Heart right ventricle (tissue), 16 donors: ENCODE measurements around the gene WWOX. TPM values are rescaled to one million over a fixed set of nuclear protein-coding genes. Genes with fewer than 3 reads are reported as not detected.

ENCODE experiments used
- ATAC-seq, 8 donors: fragments of 200-7000 bp; cut with Tn5 transposase; one replicate each; pipeline ENCODE4 v1.9.1; 2020; ENCODE audit warnings: mild to moderate bottlenecking in 8 of 8, moderate library complexity in 8 of 8, moderate number of reproducible peaks in 1 of 8
- DNase-seq, 2 donors: peaks; one replicate each; pipeline ENCODE4 v3.0.0-alpha.2; 2020
- H3K27ac ChIP-seq, 10 donors: fragments of 200-600 bp; sonication (generic) in 2 of 10; one replicate each; pipeline versions ENCODE4 v1.5.0 to v1.8.0; 2020 to 2022; ENCODE audit warnings: mild to moderate bottlenecking in 3 of 10
- H3K27me3 ChIP-seq, 7 donors: fragments of 200-600 bp; one replicate each; pipeline ENCODE4 v1.8.0; 2021 to 2022; ENCODE audit warnings: mild to moderate bottlenecking in 2 of 7
- H3K36me3 ChIP-seq, 9 donors: fragments of 200-600 bp; sonication (generic) in 1 of 9; one replicate each; pipeline versions ENCODE4 v1.5.0 to v1.8.0; 2020 to 2022; ENCODE audit warnings: mild to moderate bottlenecking in 2 of 9
- H3K4me1 ChIP-seq, 9 donors: fragments of 200-600 bp; sonication (generic) in 1 of 9; one replicate each; pipeline versions ENCODE4 v1.5.0 to v1.8.0; 2020 to 2022; ENCODE audit warnings: mild to moderate bottlenecking in 4 of 9
- H3K4me3 ChIP-seq, 10 donors: fragments of 200-600 bp; sonication (generic) in 2 of 10; one replicate each; pipeline versions ENCODE4 v1.5.0 to v1.8.0; 2020 to 2022; ENCODE audit warnings: mild to moderate bottlenecking in 7 of 10, moderate library complexity in 2 of 10
- H3K9me3 ChIP-seq, 11 donors: fragments of 200-600 bp in 10 of 11; sonication (generic) in 2 of 11; one replicate each; pipeline versions ENCODE4 v1.5.0 to v1.8.0; 2013 to 2022; ENCODE audit warnings: mild to moderate bottlenecking in 2 of 11, control low read depth in 1 of 11, moderate library complexity in 1 of 11
- CTCF ChIP-seq, 9 donors: fragments of 200-600 bp; sonication (generic) in 2 of 9; IDR thresholded peaks; one replicate each; pipeline versions ENCODE4 v1.5.0 to v1.8.0; 2021 to 2022; ENCODE audit warnings: antibody characterized with exemption in 9 of 9, mild to moderate bottlenecking in 5 of 9, moderate library complexity in 1 of 9
- WGBS, 2 donors: extraction: QIAGEN DNeasy Blood & Tissue Kit; methylation state at CpG; one replicate each; pipeline ENCODE4 v1.1.7; 2013; ENCODE audit warnings: inconsistent platforms in 1 of 2; 5-methylcytosine and 5-hydroxymethylcytosine counted together
- intact Hi-C, 10 donors: fragments of 100-400 bp; cut with DNase I; formaldehyde crosslinking; loops; one replicate each; pipeline versions ENCODE4 v1.11.1 to v1.14.2; 2022
- polyA plus RNA-seq, 2 donors: library from polyadenylated mRNA; stranded (reverse); fragments of 200-250 nt; gene quantifications; one replicate each; pipeline ENCODE4 v1.2.3, GENCODE V29; 2013
- total RNA-seq, 10 donors: library from RNA; stranded (reverse); fragmentation: NEBNext Ultra II Directional in 3 of 10; extraction: Animal tissue kit (Norgen Biotek cat#: 25700) in 3 of 10; gene quantifications; one replicate each; pipeline versions ENCODE4 v1.2.1 to v1.2.4, GENCODE V29; 2021 to 2023
- donor health status: Arrhythmogenic right ventricular cardiomyopathy.
- donor health status: ischemic (EF 13 %, LVEDD 7.1; RV severe dilation, severe dysfunction).
- donor health status: healthy with polysubstance abuse.
- donor health status: DM: no; HTN: yes; CAD: no.
- donor health status: DM: no; HTN: no; CAD: no.
- donor health status: ischemic (EF 25% LVEDD 6.9; RV normal size, moderate dysfunction).
- donor health status: ischemic (EF 25% LVEDD 5.7; RV mildly dilated, moderate dysfunction).
- donor health status: healthy.
- donor health status: DM: yes; HTN: yes; CAD: no.
- donor health status: Ischemic cardiomyopathy.
- donor health status: ischemic (EF 35%, LVEDD 5.7; RV mildly dilated, moderate dysfunction).
- donor health status: nonischemic (EF 11% LVEDD 7.7; RV severe dilation, severe dysfunction).
- donor health status: DM: yes; HTN: yes; CAD: no.
- donor health status: PGD.
- donor health status: ischemic (EF 29% LVEDD 5.4; RV normal size, mild dysfunction).
- donor health status: nonischemic (EF 23%, LVEDD 6.1; RV moderate dilation, normal function).

Gene WWOX
- total and polyA plus RNA-seq, 12 donors, result 4.9 to 15.0 (median 9.9) TPM

- intact Hi-C loops, result loop anchor here in 3 of 10 donors (5.0 to 10.0 kb wide), 2 partner anchors 682 to 685 kb away; partner anchors contain the start of gene MAF (in 3 of the 3)
- H3K4me1 ChIP-seq, result no peaks in the 10 kb centered on the region
- H3K36me3 ChIP-seq, result no peaks in the 10 kb centered on the region
- no peak overlapping the region for H3K27ac ChIP-seq
- H3K27me3 ChIP-seq, result no peaks in the 10 kb centered on the region
- no peak for TF ChIP-seq CTCF (IDR thresholded peaks at IDR 0.05)
- no peak overlapping the region for H3K4me3 ChIP-seq
- ATAC-seq (no peak), DNase-seq (no peak)
- peaks cover 0 to 21% (median 11%) of the 10 kb centered on the region in 11 donors for H3K9me3 ChIP-seq
- 79 to 89% methylated on average over 8 of the region's 8 CpGs for WGBS, 2 donors
These were observed 820.4 kb downstream of the WWOX start for GRCh38 chr16:78919852-78920251.

- WGBS, 2 donors, result 60 to 65% methylated on average over 3 of the region's 3 CpGs
- intact Hi-C loops, result loop anchor here in 3 of 10 donors (5.0 to 10.0 kb wide), 2 partner anchors 682 to 684 kb away; partner anchors contain the start of gene MAF (in 3 of the 3)
- Histone ChIP-seq H3K9me3 (peaks cover 0 to 21% (median 11%) of the 10 kb centered on the region in 11 donors), H3K27ac (no peak overlapping the region), H3K4me3 (no peak overlapping the region), H3K4me1 (no peaks in the 10 kb centered on the region), H3K27me3 (no peaks in the 10 kb centered on the region), H3K36me3 (no peaks in the 10 kb centered on the region)
- no peak for TF ChIP-seq CTCF (IDR thresholded peaks at IDR 0.05)
- DNase-seq (no peak), ATAC-seq (no peak)
These were observed 821.2 kb downstream of the WWOX start for GRCh38 chr16:78920621-78921020.

GRCh38 chr16:78925083-78925767 is 825.8 kb downstream of the WWOX start:
- H3K4me3 ChIP-seq, result no peak overlapping the region
- no peaks in the 10 kb centered on the region for H3K36me3 ChIP-seq
- H3K4me1 ChIP-seq, result no peaks in the 10 kb centered on the region
- TF ChIP-seq CTCF (IDR thresholded peaks at IDR 0.05), result peak in 8 of 9 donors; percentile 11 to 72 (median 54)
- peaks cover 0 to 21% (median 11%) of the 10 kb centered on the region in 11 donors for H3K9me3 ChIP-seq
- intact Hi-C loops, result loop anchor here in 4 of 10 donors (5.0 to 10.0 kb wide), 2 partner anchors 677 to 680 kb away; partner anchors contain the start of gene MAF (in 4 of the 4)
- WGBS, 2 donors, result 63 to 71% methylated on average over 8 of the region's 8 CpGs
- DNase-seq (peak; percentile 16 to 23), ATAC-seq (peak in 2 of 8 donors; percentile 41 to 58)
- H3K27ac ChIP-seq, result no peak overlapping the region
- H3K27me3 ChIP-seq, result no peaks in the 10 kb centered on the region

GRCh38 chr16:78926723-78927210 is 827.3 kb downstream of the WWOX start:
- ATAC-seq (no peak), DNase-seq (no peak)
- Histone ChIP-seq H3K27ac (no peak overlapping the region), H3K4me3 (no peak overlapping the region), H3K27me3 (no peaks in the 10 kb centered on the region), H3K4me1 (no peaks in the 10 kb centered on the region), H3K36me3 (no peaks in the 10 kb centered on the region), H3K9me3 (peaks cover 0 to 10% (median 3%) of the 10 kb centered on the region in 11 donors)
- no peak for TF ChIP-seq CTCF (IDR thresholded peaks at IDR 0.05)
- intact Hi-C loops, result loop anchor here in 4 of 10 donors (5.0 to 10.0 kb wide), 2 partner anchors 676 to 678 kb away; partner anchors contain the start of gene MAF (in 4 of the 4)
- WGBS, 2 donors, result 92 to 97% methylated on average over 5 of the region's 5 CpGs
